PC-3 (cell line): ENCODE results near the gene STAU1. TPM values are rescaled to one million over a fixed set of nuclear protein-coding genes. Genes with fewer than 3 reads are reported as not detected.
A peak's percentile ranks its signal among the peaks of the same experiment; 100 is the strongest.

Experiments used
- ATAC-seq: fragments of 200-7000 bp; cut with Tn5 transposase; 2 replicates; pipeline ENCODE4 v1.9.1; 2020; ENCODE audit warnings: mild to moderate bottlenecking, moderate library complexity
- BruUV-seq: library from RNA; stranded (reverse); fragments of 400-500 nt; replicated peaks from 2 replicates; lab custom pipeline; 2021; lab: Mats Ljungman, UMichigan
- CTCF ChIA-PET: fragments of 300-600 bp; sonication (Branson Sonifier 250); formaldehyde crosslinking; loops from one replicate; lab custom pipeline; 2022; ENCODE audit warnings: antibody characterized with exemption; lab: Charles Lee
- POLR2A ChIA-PET: fragments of 300-600 bp; sonication (Branson Sonifier 250); formaldehyde crosslinking; loops from one replicate; lab custom pipeline; 2022; ENCODE audit warnings: antibody characterized with exemption; ENCODE audit not compliant: unreplicated experiment; lab: Charles Lee
- DNase-seq: peaks from one replicate; pipeline ENCODE4 v3.0.0-alpha.2; 2015
- H2AFZ ChIP-seq: fragments of 300-600 bp; sonication (generic); 2 replicates; pipeline ENCODE4 v1.6.0; 2016; ENCODE audit warnings: antibody characterized with exemption, low read length
- H3F3A ChIP-seq: fragments of 300-600 bp; sonication (generic); one replicate; pipeline ENCODE4 v1.6.0; 2017; ENCODE audit warnings: antibody characterized with exemption, low read length, control low read depth, mild to moderate bottlenecking; ENCODE audit not compliant: unreplicated experiment
- H3K27ac ChIP-seq: fragments of 300-600 bp; sonication (generic); 2 replicates; pipeline ENCODE4 v1.5.1; 2016; ENCODE audit warnings: mild to moderate bottlenecking, low read length
- H3K27me3 ChIP-seq: fragments of 300-600 bp; sonication (generic); 2 replicates; pipeline ENCODE4 v1.6.1; 2016; ENCODE audit warnings: low read length, mixed read lengths
- H3K36me3 ChIP-seq: fragments of 300-600 bp; sonication (generic); 2 replicates; pipeline ENCODE4 v1.6.1; 2016; ENCODE audit warnings: low read depth, mixed run types, low read length, mixed read lengths
- H3K4me1 ChIP-seq: fragments of 300-600 bp; sonication (generic); 2 replicates; pipeline ENCODE4 v1.5.1; 2016; ENCODE audit warnings: low read length; ENCODE audit not compliant: insufficient read depth
- H3K4me2 ChIP-seq: fragments of 300-600 bp; sonication (generic); 2 replicates; pipeline ENCODE4 v1.6.0; 2016; ENCODE audit warnings: low read length
- H3K4me3 ChIP-seq: fragments of 300-600 bp; sonication (generic); 2 replicates; pipeline ENCODE4 v1.5.1; 2016; ENCODE audit warnings: mild to moderate bottlenecking, low read length, mixed read lengths
- H3K79me2 ChIP-seq: fragments of 300-600 bp; sonication (generic); 2 replicates; pipeline ENCODE4 v1.6.1; 2017; ENCODE audit warnings: low read length, mixed read lengths
- H3K9ac ChIP-seq: fragments of 300-600 bp; sonication (generic); 2 replicates; pipeline ENCODE4 v1.6.0; 2016; ENCODE audit warnings: mild to moderate bottlenecking, low read length
- H3K9me2 ChIP-seq: fragments of 300-600 bp; sonication (generic); replicated peaks from 2 replicates; pipeline ENCODE4 v1.6.1; 2016; ENCODE audit warnings: mixed run types, low read length, mixed read lengths
- H3K9me3 ChIP-seq: fragments of 300-600 bp; sonication (generic); 2 replicates; pipeline ENCODE4 v1.6.1; 2016; ENCODE audit warnings: low read length, mixed read lengths
- H4K20me1 ChIP-seq: fragments of 300-600 bp; sonication (generic); 2 replicates; pipeline ENCODE4 v1.6.1; 2016; ENCODE audit warnings: low read length, mixed read lengths
- EZH2 ChIP-seq: fragments of 300-600 bp; sonication (generic); IDR thresholded peaks from one replicate; pipeline ENCODE4 v1.6.1; 2017; ENCODE audit warnings: antibody characterized with exemption, mild to moderate bottlenecking, low read length; ENCODE audit not compliant: unreplicated experiment
- EZH2phosphoT487 ChIP-seq: fragments of 300-600 bp; sonication (generic); IDR thresholded peaks from 2 replicates; pipeline ENCODE4 v1.6.1; 2018; ENCODE audit warnings: mild to moderate bottlenecking, antibody characterized with exemption, low read length, borderline replicate concordance
- intact Hi-C: fragments of 100-400 bp; cut with micrococcal nuclease; formaldehyde crosslinking; loops from 2 replicates; pipeline ENCODE4 v1.9.0; 2023
- total RNA-seq: library from RNA; depleted of rRNA; stranded (reverse); fragments of >200 nt; gene quantifications from 2 replicates; pipeline ENCODE4 v1.2.3, GENCODE V29; 2014
- TF ChIP-seq, protein P1 (sequence below): fragments of 300-600 bp; sonication (generic); conservative IDR thresholded peaks from 2 replicates; pipeline ENCODE4 v1.5.1; 2017; ENCODE audit warnings: antibody characterized with exemption, low read depth, mild to moderate bottlenecking, low read length

Gene STAU1
- total RNA-seq, 1 experiment from 2014 or later, result 87.8 TPM

DNA sequence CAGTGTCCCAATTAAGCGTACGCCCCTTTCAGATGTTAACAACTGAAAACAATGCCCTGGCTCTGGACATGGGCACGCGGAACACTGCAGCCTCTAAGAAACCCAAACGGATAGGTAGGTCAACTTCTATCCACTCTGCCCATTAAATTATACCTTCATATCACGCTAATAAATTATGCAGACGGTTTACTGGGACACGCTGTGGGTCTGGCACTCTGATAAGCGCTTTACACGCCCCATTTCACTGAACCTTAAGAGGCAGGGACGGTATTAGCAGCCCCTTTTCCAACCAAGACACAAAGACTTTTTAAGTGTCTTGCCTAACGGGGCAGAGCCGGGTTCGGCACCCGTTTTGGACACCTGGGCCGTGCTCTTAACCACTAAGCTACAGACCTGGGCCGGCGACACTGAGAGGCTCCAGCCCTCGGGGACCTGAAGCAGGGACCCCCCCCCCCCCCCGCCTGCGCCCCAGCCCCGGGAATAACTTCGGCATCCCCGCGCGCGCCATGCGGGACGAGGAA is 744 bp downstream of the STAU1 start:
- H3K4me2 ChIP-seq, result peak overlapping the region; percentile 93
- no peaks in the 10 kb centered on the region for H3K9me3 ChIP-seq
- no peak for TF ChIP-seq EZH2
- TF ChIP-seq, protein P1, sequence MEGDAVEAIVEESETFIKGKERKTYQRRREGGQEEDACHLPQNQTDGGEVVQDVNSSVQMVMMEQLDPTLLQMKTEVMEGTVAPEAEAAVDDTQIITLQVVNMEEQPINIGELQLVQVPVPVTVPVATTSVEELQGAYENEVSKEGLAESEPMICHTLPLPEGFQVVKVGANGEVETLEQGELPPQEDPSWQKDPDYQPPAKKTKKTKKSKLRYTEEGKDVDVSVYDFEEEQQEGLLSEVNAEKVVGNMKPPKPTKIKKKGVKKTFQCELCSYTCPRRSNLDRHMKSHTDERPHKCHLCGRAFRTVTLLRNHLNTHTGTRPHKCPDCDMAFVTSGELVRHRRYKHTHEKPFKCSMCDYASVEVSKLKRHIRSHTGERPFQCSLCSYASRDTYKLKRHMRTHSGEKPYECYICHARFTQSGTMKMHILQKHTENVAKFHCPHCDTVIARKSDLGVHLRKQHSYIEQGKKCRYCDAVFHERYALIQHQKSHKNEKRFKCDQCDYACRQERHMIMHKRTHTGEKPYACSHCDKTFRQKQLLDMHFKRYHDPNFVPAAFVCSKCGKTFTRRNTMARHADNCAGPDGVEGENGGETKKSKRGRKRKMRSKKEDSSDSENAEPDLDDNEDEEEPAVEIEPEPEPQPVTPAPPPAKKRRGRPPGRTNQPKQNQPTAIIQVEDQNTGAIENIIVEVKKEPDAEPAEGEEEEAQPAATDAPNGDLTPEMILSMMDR, result no peak
- peak overlapping the region; percentile 85 for H3K4me3 ChIP-seq
- H3K79me2 ChIP-seq, result peaks cover 54% of the 10 kb centered on the region
- DNase-seq (no peak), ATAC-seq (peak; percentile 9)
- no peaks in the 10 kb centered on the region for H3K36me3 ChIP-seq
- H3K27ac ChIP-seq, result 0 out of 2 replicates have a peak overlapping the region, but pooled peaks have one; percentile 6
- H3K27me3 ChIP-seq, result no peaks in the 10 kb centered on the region
- ChIA-PET CTCF (interaction anchor here (1.4 kb wide), 1 partner anchor 30 kb away, joined by 4 read pairs; no protein-coding TSS in a partner anchor), POLR2A (interaction anchor here (0.6 to 0.7 kb wide), 3 partner anchors 30 to 73 kb away, joined by 3 to 5 read pairs (median 4); no protein-coding TSS in a partner anchor)
- peaks cover 31% of the 10 kb centered on the region for H4K20me1 ChIP-seq
- H2AFZ ChIP-seq, result peak overlapping the region; percentile 42; the same call in 1 of the 2 replicates
- intact Hi-C loops, result loop anchor here (2.0 kb wide), 2 partner anchors 27 to 29 kb away; no protein-coding TSS in a partner anchor
- H3F3A ChIP-seq, result no peaks in the 10 kb centered on the region
- TSS peak; percentile 89 for BruUV-seq
- peak overlapping the region; percentile 65 for H3K9ac ChIP-seq
- peaks cover 18% of the 10 kb centered on the region for H3K4me1 ChIP-seq
- no peaks in the 10 kb centered on the region for H3K9me2 ChIP-seq

DNA sequence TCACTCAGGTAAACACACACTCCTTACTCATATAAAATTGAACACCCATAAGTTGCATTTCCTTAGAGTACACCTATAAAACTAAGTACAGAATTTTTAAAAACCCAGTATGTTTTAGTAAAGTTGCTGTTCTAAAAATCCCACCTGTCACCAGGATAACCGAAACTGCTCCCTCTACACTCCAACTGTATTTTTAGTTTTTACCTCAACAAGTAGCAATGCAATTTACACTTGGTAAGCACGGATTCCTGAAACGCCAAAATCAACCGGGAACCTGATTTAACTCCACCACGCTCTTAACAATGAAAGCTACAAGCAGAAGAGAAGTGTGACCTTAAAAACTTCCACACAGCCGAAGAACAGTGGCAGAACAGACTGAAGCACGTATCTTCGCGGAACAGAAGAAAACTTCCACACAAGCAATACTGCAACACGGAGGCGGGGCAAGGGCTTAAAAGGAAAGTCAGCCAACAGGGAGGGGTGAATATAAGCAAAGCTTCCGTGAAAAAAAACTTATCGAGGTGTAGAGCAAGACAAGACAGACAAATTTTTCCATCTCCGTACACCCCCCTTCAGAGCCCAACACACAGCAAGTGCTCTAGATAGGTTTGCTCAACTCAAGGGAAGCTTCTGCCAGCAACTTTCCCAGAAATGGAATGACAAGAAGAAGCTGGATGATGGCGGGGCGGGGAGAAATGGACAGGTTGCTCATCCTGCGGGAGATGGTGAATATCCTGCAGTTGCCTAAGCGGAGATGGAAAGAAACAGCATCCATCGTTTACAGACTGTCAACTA is 1.4 kb downstream of the STAU1 start:
- peaks cover 37% of the 10 kb centered on the region for H4K20me1 ChIP-seq
- no peak for TF ChIP-seq EZH2phosphoT487
- no peaks in the 10 kb centered on the region for H3K36me3 ChIP-seq
- intact Hi-C loops, result loop anchor here (1.0 to 2.0 kb wide), 3 partner anchors 26 to 53 kb away; no protein-coding TSS in a partner anchor
- ChIA-PET CTCF (interaction anchor here (1.4 kb wide), 1 partner anchor 31 kb away, joined by 4 read pairs; no protein-coding TSS in a partner anchor), POLR2A (interaction anchor here (0.6 to 0.7 kb wide), 2 partner anchors 46 to 73 kb away, joined by 3 to 5 read pairs; no protein-coding TSS in a partner anchor)
- H3K27ac ChIP-seq, result peak overlapping the region; percentile 6; the same call in 1 of the 2 replicates
- DNase-seq (peak; percentile 76), ATAC-seq (peak; percentile 23)
- peaks cover 61% of the 10 kb centered on the region for H3K79me2 ChIP-seq
- H3K9me3 ChIP-seq, result no peaks in the 10 kb centered on the region
- H3F3A ChIP-seq, result no peaks in the 10 kb centered on the region
- H3K4me1 ChIP-seq, result peaks cover 18% of the 10 kb centered on the region
- H3K9ac ChIP-seq, result peak overlapping the region; percentile 65
- peak overlapping the region; percentile 93 for H3K4me2 ChIP-seq
- H3K27me3 ChIP-seq, result no peaks in the 10 kb centered on the region
- H3K9me2 ChIP-seq, result no peaks in the 10 kb centered on the region
- peak overlapping the region; percentile 85 for H3K4me3 ChIP-seq
- TSS peak; percentile 49 for BruUV-seq
- peak overlapping the region; percentile 42; the same call in 1 of the 2 replicates for H2AFZ ChIP-seq

DNA sequence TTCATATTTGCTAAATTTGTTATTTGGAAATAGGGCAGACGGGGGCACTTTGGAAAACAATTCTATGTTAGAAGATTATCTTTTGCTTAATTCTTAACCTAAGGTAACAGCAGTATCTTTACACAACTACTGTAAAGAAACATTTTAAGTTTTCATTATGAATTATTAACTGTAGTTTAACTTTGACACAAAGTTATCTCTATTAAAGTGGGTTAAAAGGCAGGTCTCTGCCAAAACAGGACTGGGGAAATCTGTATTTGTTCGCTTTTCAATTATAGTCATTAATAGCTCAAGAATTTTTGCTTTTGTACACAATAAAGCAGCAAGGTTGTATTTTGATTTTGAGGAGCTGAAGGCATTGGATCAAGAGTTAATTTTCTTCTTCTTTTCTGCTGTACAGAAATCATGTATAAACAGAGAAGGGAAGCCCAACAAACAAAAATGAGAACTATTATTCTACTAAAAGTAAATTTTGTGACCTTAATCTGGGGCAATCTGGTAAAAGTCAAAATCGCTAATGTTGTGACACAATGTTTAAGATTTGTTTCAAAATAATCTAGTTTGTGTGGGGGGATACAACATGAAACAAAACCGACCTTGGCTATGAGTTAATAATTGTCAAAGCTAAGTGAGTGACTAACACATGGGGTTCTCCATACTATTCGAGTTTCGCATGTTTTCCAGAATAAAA is 2.9 kb downstream of the STAU1 start:
- no peaks in the 10 kb centered on the region for H3K36me3 ChIP-seq
- peaks cover 76% of the 10 kb centered on the region for H3K79me2 ChIP-seq
- TF ChIP-seq, protein P1, result no peak
- TF ChIP-seq EZH2 (no peak), EZH2phosphoT487 (no peak)
- peaks cover 38% of the 10 kb centered on the region for H4K20me1 ChIP-seq
- ChIA-PET POLR2A (no interaction called here), CTCF (interaction anchor here (0.6 kb wide), 1 partner anchor 75 kb away, joined by 6 read pairs; no protein-coding TSS in a partner anchor)
- H3K4me1 ChIP-seq, result peaks cover 29% of the 10 kb centered on the region
- no peaks in the 10 kb centered on the region for H3K9me3 ChIP-seq
- peak overlapping the region; percentile 85; the same call in 1 of the 2 replicates for H3K4me3 ChIP-seq
- H2AFZ ChIP-seq, result no peak overlapping the region
- DNase-seq (no peak), ATAC-seq (no peak)
- intact Hi-C loops, result no loop called here
- H3K27ac ChIP-seq, result no peak overlapping the region
- no peaks in the 10 kb centered on the region for H3F3A ChIP-seq
- H3K9me2 ChIP-seq, result no peaks in the 10 kb centered on the region
- H3K9ac ChIP-seq, result no peak overlapping the region
- no TSS peak for BruUV-seq
- H3K27me3 ChIP-seq, result no peaks in the 10 kb centered on the region
- peak overlapping the region; percentile 93 for H3K4me2 ChIP-seq
